Raji (cell line): ENCODE data around the gene COL26A1.

Experiments used
- POLR2A ChIP-seq: IDR thresholded peaks from 2 replicates; pipeline ENCODE4 v1.6.1; 2011; ENCODE audit warnings: low read depth, low read length, control low read depth; ENCODE audit not compliant: insufficient read depth

Gene COL26A1

DNA sequence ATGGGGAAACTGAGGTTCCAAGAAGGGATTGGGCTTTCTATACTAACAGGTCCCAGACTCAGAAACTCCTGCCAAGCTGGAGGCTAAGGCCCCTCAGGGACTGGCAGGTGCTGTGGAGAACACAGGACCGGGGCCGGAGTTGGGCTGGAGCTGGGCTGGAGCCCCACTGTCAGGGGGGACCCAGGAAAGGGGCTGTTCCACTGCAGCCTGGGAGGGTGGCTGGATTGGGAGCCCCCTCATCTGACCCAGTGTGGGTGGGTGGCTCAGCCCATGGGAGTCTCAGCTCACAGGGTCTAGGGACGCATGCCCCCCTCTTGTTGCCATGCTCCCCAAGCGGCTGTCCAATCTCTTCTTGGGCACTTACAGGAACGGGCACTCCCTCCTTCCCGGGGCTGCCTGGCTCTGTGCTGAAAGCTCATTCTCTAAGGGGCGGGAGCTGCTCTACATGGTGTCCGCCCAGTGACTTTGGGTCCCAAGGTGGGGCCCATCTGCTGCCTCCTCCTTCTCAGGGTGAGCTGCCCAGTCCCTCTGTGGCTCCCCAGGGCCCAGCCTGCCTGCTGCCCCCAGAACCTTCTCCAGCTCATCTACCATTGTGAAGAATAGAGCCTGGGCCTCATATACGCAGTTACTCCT, 139.9 kb downstream of the COL26A1 start:
- TF ChIP-seq POLR2A, result no peak

DNA sequence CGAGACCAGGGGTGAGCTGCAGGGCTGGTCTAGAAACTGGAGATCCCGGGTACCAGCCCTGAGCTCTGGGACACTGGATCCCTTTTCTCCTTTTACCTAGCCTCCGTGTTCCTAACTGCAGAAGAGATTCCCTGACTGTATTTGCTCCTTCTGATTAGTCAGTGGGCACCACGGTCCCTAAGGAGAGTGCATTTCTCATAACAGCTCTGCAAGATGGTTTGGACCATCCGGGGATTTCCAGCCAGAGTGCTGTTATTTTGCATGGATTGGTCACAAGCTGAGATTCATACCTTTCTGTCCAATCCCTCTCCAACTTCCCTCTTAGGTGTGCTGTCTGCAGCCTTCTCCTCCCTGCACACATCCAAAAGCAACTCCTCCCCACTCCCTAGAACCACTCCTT, 143.9 kb downstream of the COL26A1 start:
- TF ChIP-seq POLR2A, result no peak

DNA sequence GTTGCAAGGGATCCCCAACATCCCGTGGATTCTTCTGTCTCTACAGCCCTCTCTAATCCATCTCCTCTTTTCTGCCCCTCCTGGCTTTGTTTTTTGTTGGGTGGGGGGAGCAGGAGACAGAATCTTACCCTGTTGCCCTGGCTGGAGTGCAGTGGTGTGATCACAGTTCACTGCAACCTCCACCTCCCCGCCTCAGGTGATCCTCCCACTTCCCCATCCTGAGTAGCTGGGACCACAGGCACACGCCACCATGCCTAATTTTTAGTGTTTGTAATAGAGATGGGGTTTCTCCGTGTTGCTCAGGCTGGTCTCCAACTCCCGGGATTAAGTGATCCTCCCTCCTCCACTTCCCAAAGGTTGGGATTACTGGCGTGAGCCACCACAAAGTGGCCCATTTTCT, 144.7 kb downstream of the COL26A1 start:
- TF ChIP-seq POLR2A, result no peak

GRCh38 chr7:101507791-101508252, 145.1 kb downstream of the COL26A1 start:
- no peak for TF ChIP-seq POLR2A

DNA sequence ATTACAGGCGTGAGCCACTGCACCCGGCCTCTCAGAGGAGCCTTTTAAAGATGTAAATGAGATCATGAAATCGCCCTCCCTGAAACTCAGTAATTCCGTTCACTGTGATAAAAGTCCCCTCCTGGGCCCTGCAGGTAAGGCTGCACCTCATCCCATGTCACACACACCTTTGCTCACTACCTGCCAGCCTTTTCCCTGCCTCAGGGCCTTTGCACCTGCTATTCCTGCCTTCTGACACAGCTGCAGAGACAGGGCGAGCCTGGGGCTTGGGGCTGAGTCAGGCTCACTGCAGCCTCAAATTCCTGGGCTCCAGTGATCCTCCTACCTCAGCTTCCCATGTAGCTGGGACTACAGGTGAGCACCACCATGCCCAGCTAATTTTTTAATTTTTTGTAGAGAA, 147.6 kb downstream of the COL26A1 start:
- no peak for TF ChIP-seq POLR2A

- no peak for TF ChIP-seq POLR2A
These were observed 149.3 kb downstream of the COL26A1 start for GRCh38 chr7:101511965-101512364.

GRCh38 chr7:101516851-101517250, 154.2 kb downstream of the COL26A1 start:
- TF ChIP-seq POLR2A, result no peak

DNA sequence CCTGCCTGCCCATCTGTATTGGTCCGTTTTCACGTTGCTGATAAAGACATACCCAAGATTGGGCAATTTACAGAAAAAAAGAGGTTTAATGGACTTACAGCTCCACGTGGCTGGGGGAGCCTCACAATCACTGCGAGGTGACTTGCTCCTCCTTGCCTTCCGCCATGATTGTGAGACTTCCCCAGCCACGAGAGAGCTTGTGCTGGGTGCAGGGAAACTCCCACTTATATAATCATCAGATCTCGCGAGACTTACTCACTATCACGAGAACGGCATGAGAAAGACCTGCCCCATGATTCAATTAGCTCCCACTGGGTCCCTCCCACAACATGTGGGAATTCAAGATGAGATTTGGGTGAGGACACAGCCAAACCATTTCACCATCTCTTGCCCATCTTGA, 154.6 kb downstream of the COL26A1 start:
- TF ChIP-seq POLR2A, result no peak

GRCh38 chr7:101518336-101518735, 155.7 kb downstream of the COL26A1 start:
- no peak for TF ChIP-seq POLR2A

- no peak for TF ChIP-seq POLR2A
These were observed 156.8 kb downstream of the COL26A1 start for GRCh38 chr7:101519324-101520023.

GRCh38 chr7:101521430-101521925, 158.8 kb downstream of the COL26A1 start:
- TF ChIP-seq POLR2A, result no peak

- no peak for TF ChIP-seq POLR2A
These were observed 159.3 kb downstream of the COL26A1 start for GRCh38 chr7:101522021-101522420.

GRCh38 chr7:101527844-101528667, 165.4 kb downstream of the COL26A1 start:
- TF ChIP-seq POLR2A, result no peak

- TF ChIP-seq POLR2A, result no peak
These were observed 166.9 kb downstream of the COL26A1 start for GRCh38 chr7:101529560-101529959.

DNA sequence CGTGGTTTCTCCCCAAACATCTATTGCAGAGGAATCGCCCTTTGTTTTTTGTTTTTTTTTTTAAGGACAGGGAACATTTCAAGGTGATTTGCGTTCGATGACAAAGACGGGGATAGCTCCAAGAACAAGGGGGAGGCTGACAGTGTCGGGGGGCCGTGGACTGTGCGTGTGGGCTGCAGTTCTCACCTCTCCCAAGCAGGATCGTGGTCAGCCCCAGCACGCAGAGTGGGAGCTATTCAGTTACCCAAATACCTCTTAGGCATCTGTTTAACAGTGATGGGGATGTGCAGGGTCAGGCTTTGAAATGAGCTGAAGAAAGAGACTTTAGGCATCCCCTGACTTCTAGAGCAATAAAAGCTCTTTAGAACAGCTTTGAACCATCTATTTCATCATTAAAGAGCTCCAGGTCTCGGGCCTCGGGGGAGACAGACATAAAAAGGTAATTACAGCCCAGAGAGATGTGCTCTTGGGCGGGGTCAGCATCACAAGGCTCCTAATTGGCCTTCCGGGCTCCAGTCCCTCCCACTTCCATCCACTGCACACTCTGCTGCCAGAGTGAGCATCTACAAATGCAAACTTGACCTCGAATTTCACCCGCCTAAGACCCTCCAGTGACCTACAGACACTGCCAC, 169.2 kb downstream of the COL26A1 start:
- no peak for TF ChIP-seq POLR2A
